GM21515 (cell line): ENCODE data around the gene VAV2.
"Not testable (repeated sequence)": the region's sequence is repeated elsewhere in the genome, so short reads cannot be mapped to it uniquely, and the experiment has no call there.

Experiments used
- ATAC-seq: cut with Tn5 transposase; IDR thresholded peaks from one replicate; pipeline ENCODE4 v1.9.1; 2021; ENCODE audit not compliant: unreplicated experiment

The VAV2 gene

DNA sequence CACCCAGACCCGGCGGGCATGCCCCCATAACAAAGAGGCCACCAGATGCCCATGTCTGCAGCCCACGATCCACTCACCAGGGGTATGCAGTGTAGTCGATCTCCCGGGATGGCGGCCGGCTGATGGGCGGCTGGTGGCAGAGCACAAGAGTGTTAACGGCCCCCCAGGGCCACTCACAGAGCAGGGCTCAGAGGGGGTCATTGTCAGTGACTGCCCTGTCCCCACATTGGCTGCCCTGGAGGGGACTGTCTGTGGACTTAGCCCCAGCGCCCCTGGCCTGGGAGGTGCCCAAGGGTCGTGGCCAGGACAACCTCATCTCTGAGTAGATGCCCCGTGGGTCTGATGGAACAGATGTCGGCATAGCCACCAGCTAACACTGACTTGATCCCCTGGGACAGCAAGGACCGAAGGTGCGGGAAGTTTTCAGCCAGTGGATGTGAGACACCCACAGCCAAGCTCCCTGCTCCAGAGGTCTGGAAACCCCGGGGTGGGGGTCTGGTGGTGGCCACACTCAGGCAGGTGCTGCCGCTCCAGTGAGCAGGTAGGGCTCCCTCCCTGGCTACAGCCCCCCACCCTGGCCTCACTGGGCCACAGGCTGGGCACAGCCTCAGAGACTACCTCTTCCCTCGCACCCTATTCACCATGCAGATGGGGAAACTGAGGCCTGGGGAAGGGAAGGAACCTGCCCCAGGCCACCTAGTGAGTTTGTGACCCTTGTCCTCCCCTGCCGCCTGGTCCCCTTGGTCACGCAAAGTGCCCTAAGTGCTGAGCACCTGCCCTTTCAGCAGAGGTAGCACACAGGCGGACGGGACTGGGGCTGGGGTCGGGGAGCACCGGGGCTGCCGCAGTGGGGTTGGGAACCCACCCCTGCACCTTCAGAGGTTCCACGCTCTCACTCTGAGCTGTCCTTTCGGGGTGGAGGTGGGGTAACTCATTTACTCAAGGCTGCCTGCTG lies 215.9 kb downstream of the VAV2 start:
- ATAC-seq, result no peak

- no peak for ATAC-seq
These were observed 216.8 kb downstream of the VAV2 start for GRCh38 chr9:133775291-133775690.

GRCh38 chr9:133774799-133775198 lies 217.3 kb downstream of the VAV2 start:
- ATAC-seq, result no peak

DNA sequence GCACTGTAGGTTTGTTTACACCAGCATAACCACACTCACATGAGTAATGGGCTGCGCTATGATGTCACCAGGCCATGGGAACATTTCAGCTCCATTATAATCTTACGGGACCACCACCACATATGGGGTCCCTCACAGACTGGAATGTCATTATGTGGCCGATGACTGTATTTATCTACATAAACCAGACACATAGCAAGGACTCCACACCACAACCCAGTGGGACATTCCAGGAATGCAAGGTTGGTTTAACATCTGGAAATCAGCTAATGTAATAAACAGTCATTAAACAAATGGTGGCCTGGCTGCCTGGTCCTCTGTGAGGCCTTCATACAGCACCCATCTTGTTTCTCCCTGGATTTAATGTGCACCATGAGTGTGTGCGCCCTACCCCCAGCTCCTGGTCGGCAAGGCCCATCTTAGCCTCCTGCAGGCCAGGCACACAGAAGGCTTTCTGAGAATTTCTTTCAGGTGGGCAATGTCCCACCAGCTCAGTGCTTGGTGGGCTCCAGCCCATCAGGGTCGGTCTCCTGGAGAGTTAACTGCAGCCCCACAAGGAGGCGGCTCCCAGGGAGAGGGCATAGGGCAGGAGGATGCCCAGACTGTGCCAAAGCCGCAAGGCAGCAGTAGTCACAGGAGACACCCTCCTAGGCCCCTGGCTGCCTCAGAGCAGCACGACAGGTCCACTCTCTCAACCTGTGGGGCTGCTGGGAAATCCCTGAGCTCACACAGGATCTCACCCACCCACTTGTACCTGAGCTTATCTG lies 218.1 kb downstream of the VAV2 start:
- no peak for ATAC-seq

GRCh38 chr9:133772581-133772980 lies 219.5 kb downstream of the VAV2 start:
- ATAC-seq, result no peak

DNA sequence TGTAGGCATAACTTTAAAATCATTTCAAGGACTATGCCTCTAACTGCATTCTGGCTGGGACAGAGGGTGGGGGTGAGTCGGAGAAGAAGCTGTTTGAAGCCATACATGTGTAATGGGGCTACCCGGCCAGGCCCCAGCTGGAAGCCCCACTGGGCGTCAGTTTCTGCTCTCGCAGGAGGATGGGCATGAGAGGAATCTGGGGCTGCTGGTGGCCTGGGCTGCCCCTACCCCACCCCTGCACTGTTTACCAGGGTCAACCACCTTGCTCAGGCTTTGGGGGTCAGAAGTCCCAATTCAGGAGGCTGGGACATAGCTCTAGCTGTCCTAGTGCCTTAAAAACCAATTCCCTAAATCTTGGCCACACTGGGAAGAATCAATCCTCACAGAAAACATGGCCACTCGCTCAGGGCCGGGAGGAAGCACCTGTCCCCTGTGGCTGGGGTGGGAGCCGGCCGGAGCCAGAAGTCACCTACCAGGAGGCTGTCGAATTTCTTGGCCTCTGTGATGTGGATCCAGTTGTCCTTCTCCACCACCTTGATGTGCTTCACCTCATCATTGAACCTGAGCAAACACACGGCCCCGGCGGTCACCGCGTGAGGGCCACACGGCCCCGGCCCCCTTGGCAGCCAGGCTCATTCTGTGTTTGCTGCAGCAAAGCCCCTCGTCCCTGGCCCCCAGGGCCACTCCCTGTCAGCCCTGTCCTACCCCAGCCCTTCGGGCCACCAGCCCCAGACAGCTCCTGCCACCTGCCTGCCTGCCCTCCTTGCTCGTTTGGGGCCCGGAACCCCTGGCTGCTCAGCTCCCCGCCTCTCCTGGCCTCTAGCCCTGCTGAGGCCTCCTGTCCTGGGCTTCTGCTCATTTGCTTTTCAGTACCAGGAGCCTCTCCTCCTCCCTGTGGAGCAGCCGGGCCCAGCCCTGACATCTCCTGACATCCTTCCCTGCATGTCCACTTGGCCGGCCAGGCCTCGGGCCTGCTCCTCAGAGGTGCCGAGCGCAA lies 220.3 kb downstream of the VAV2 start:
- ATAC-seq, result no peak

- ATAC-seq, result no peak
These were observed 221.9 kb downstream of the VAV2 start for GRCh38 chr9:133770076-133770777.

GRCh38 chr9:133769511-133770075 lies 222.5 kb downstream of the VAV2 start:
- ATAC-seq, result no peak

- ATAC-seq, result no peak
These were observed 223.1 kb downstream of the VAV2 start for GRCh38 chr9:133768859-133769510.

- no peak for ATAC-seq
These were observed 223.7 kb downstream of the VAV2 start for GRCh38 chr9:133768371-133768858.

- no peak for ATAC-seq
These were observed 224.5 kb downstream of the VAV2 start for GRCh38 chr9:133767625-133768024.

DNA sequence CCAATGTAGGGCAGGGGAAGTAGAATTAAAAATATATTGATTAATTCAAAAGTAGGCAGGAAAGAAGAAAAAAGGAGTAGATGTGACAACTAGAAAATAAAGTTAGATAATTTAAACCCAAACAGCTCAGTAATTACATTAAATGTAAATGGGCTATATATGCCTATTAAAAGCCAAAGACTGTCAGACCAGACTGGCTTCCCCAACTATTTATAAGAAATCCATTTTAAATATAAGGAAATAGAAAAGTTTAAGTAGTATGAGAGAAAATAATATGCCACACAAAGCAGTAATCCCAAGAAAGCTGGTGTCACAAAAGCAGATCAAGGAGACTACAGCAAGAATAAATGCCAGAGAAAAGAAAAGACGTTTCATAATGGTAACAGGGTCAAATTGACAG lies 225.1 kb downstream of the VAV2 start:
- ATAC-seq, result no peak

DNA sequence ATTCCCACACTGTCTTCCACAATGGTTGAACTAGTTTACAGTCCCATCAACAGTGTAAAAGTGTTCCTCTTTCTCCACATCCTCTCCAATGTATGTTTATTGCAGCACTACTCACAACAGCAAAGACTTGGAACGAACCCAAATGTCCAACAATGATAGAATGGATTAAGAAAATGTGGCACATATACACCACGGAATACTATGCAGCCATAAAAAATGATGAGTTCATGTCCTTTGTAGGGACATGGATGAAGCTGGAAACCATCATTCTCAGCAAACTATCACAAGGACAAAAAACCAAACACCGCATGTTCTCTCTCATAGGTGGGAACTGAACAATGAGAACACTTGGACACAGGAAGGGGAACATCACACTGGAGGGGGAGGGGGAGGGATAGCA lies 225.9 kb downstream of the VAV2 start:
- not testable (repeated sequence) for ATAC-seq

- ATAC-seq, result no peak
These were observed 228.6 kb downstream of the VAV2 start for GRCh38 chr9:133763272-133764183.

GRCh38 chr9:133762488-133763271 lies 229.4 kb downstream of the VAV2 start:
- no peak for ATAC-seq

- no peak for ATAC-seq
These were observed 230.4 kb downstream of the VAV2 start for GRCh38 chr9:133761641-133762248.

DNA sequence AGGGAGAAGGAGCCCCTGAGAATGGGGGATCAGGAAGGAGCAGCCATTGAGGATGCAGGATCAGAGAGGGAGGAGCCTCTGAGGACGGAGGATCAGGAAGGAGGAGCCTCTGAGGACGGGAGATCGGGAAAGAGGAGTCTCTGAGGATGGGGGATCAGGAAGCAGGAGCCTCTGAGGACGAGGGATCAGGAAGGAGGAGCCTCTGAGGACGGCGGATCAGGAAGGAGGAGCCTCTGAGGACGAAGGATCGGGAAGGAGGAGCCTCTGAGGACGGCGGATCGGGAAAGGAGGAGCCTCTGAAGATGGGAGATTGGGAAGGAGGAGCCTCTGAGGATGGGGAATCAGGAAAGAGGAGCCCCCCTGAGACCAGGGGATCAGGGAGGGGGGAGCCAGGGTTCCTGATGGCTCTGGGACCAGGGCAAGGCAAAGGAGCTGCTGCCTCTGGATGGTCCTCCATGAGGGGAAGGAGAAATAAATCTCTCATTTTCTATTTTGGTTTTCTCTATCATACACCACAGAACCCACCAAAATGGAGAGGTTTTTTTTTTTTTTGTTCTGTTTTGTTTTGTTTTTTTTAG lies 231.3 kb downstream of the VAV2 start:
- no peak for ATAC-seq
